ENCODE data around the gene PTPN23. TPM values are rescaled to one million over a fixed set of nuclear protein-coding genes. Genes with fewer than 3 reads are reported as not detected.

Gene PTPN23
- total and polyA plus RNA-seq, 2 of the 13 experiments (the other 11 are each of a cell fraction or from before 2014, with no cell fraction given) = 2.3 to 3.7 TPM

DNA sequence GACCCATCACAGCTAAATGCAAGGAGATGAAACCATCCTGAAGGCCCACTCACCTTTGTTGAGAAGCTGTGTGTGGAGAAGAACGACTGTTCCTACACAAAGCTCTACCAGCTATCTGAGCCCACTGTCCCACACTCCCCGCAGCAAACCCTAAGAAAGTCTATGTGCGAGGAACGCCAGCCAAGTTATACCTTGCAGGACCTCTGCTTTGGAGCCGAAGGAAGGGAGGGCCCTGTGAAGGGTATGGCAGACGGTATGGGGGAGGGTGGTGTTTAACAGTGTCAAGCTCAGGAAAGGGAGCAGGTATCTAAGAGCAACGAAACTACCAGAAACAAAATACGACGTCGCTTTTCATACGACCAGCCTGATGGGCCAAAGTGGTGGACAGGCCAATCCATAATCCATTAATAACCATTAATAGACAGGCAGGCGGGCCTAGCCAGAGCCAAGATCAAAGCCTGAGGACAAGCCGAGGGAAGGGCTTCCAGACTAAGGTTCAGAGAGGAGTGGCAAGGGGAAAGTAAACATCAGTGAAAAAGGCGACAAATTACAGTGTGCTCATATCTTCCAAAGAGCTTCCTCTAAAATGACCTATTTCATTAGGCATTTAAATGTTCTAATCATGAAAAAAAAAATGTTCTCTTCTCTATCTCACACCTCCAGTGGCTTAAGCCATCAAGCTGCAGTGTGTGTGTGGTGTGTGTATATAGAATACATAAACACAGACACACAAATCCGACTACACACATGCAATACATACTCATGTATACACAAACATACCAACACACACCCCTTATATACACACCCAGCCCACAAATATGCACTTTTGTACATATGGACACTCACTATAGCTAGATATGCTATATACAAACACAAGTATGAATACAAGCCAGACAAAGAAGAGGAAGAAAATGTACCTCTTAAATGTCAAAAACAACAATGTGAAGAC is 43.9 kb downstream of the PTPN23 start (continued):
- TF ChIP-seq ZSCAN20 (CRISPR knock-in tag; IDR thresholded peaks at IDR 0.05; ENCODE audit: borderline replicate concordance) (no peak), ZSCAN22 (CRISPR knock-in tag; IDR thresholded peaks at IDR 0.05) (no peak)

DNA sequence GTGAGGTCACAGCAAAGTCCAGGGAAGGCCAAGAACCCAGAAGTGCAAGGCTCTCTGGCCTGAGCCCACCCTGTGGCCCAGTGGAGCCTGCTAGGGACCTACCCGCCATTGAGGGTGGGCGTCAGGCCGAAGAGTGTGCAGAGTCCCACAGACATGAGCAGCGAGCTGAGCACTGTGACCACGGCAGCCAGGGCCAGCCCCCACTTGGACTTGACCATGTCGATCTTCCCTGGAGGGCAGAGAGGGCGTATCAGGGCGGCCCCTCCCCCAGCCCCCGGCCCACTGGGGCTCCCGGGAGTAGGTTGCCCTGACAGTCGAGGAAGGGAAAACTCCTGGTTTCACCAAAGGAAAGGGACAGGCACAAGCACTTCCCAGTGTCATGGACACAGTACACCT is 44.6 kb downstream of the PTPN23 start:
- BruUV-seq (replicated peaks) = no TSS peak
- Histone ChIP-seq H3K36me3 (replicated peaks in 1 of 2; ENCODE audit: control insufficient read depth in 1 of 2, insufficient read depth in 2 of 2, low read length in 2 of 2) (peaks cover 20 to 26% of the 10 kb centered on the region in 2 experiments), H3K27ac (ENCODE audit: extremely low read length, insufficient read depth, low read length) (peak overlapping the region; percentile 70), H3K27me3 (ENCODE audit: control insufficient read depth in 1 of 2, insufficient read depth in 2 of 2, low read length in 2 of 2) (no peaks in the 10 kb centered on the region), H3K9ac (ENCODE audit: insufficient read depth, low read depth, low read length) (peak overlapping the region; percentile 20), H4K20me1 (ENCODE audit: insufficient read depth, low read length) (peaks cover 4% of the 10 kb centered on the region; the same call in 1 of the 2 replicates), H3K9me3 (ENCODE audit: low read length) (no peaks in the 10 kb centered on the region), H2AFZ (ENCODE audit: low read length) (no peak overlapping the region), H3K4me3 (replicated peaks in 1 of 3; ENCODE audit: insufficient read depth in 1 of 3, low read depth in 2 of 3, low read length in 3 of 3) (peak overlapping the region in 1 of 3 experiments; percentile 6; a peak in 2 of 6 replicates), H3K79me2 (ENCODE audit: insufficient read depth, low read length) (peaks cover 5% of the 10 kb centered on the region), H3K4me1 (ENCODE audit: insufficient read depth, low read length) (peaks cover 52% of the 10 kb centered on the region), H3K4me2 (ENCODE audit: low read depth, low read length) (peak overlapping the region; percentile 60)
- WGBS (ENCODE audit: low lambda C conversion rate) = 12% methylated on average over 6 of the region's 11 CpGs
- ATAC-seq (peak; percentile 7), DNase-seq (ENCODE audit: low spot score) (no peak), FAIRE-seq (no peak)
- ChIA-PET CTCF (ENCODE audit: low intra/inter-chr PET ratio, low total read pairs) (no interaction called here), POLR2A (interaction anchor here (1.2 to 3.5 kb wide), 4 partner anchors 17 to 52 kb away, joined by 3 to 34 read pairs (median 12); partner anchors contain the start of genes PTPN23 and SCAP)
- intact Hi-C loops (cut with micrococcal nuclease; ENCODE audit: unreplicated experiment) = no loop called here
- in situ Hi-C loops (cut with HindIII; ENCODE audit: extremely low pct_ligation_motif_present, low pct_unique_long_range_greater_than_20kb) = loop anchor here (10.0 kb wide), 1 partner anchor 359 kb away; the partner anchor contains the start of gene SMARCC1
- TF ChIP-seq, protein P1, sequence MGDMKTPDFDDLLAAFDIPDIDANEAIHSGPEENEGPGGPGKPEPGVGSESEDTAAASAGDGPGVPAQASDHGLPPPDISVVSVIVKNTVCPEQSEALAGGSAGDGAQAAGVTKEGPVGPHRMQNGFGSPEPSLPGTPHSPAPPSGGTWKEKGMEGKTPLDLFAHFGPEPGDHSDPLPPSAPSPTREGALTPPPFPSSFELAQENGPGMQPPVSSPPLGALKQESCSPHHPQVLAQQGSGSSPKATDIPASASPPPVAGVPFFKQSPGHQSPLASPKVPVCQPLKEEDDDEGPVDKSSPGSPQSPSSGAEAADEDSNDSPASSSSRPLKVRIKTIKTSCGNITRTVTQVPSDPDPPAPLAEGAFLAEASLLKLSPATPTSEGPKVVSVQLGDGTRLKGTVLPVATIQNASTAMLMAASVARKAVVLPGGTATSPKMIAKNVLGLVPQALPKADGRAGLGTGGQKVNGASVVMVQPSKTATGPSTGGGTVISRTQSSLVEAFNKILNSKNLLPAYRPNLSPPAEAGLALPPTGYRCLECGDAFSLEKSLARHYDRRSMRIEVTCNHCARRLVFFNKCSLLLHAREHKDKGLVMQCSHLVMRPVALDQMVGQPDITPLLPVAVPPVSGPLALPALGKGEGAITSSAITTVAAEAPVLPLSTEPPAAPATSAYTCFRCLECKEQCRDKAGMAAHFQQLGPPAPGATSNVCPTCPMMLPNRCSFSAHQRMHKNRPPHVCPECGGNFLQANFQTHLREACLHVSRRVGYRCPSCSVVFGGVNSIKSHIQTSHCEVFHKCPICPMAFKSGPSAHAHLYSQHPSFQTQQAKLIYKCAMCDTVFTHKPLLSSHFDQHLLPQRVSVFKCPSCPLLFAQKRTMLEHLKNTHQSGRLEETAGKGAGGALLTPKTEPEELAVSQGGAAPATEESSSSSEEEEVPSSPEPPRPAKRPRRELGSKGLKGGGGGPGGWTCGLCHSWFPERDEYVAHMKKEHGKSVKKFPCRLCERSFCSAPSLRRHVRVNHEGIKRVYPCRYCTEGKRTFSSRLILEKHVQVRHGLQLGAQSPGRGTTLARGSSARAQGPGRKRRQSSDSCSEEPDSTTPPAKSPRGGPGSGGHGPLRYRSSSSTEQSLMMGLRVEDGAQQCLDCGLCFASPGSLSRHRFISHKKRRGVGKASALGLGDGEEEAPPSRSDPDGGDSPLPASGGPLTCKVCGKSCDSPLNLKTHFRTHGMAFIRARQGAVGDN (CRISPR knock-in tag; IDR thresholded peaks at IDR 0.05) = peak; percentile 44
- no peak for TF ChIP-seq CHD4 (IDR thresholded peaks at IDR 0.05; ENCODE audit: borderline replicate concordance, low read length)
- no peak for TF ChIP-seq ASH2L (IDR thresholded peaks at IDR 0.05; ENCODE audit: insufficient read length, low read depth, low read length)
- TF ChIP-seq ZNF451 (CRISPR knock-in tag; IDR thresholded peaks at IDR 0.05) = 0 out of 2 replicates have a peak, but pooled peaks have one; percentile 26
- TF ChIP-seq CBFB (CRISPR knock-in tag; IDR thresholded peaks at IDR 0.05) = 0 out of 2 replicates have a peak, but pooled peaks have one; percentile 0
- TF ChIP-seq, protein P2, sequence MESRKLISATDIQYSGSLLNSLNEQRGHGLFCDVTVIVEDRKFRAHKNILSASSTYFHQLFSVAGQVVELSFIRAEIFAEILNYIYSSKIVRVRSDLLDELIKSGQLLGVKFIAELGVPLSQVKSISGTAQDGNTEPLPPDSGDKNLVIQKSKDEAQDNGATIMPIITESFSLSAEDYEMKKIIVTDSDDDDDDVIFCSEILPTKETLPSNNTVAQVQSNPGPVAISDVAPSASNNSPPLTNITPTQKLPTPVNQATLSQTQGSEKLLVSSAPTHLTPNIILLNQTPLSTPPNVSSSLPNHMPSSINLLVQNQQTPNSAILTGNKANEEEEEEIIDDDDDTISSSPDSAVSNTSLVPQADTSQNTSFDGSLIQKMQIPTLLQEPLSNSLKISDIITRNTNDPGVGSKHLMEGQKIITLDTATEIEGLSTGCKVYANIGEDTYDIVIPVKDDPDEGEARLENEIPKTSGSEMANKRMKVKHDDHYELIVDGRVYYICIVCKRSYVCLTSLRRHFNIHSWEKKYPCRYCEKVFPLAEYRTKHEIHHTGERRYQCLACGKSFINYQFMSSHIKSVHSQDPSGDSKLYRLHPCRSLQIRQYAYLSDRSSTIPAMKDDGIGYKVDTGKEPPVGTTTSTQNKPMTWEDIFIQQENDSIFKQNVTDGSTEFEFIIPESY (CRISPR knock-in tag; IDR thresholded peaks at IDR 0.05) = peak; percentile 74
- TF ChIP-seq, protein P3, sequence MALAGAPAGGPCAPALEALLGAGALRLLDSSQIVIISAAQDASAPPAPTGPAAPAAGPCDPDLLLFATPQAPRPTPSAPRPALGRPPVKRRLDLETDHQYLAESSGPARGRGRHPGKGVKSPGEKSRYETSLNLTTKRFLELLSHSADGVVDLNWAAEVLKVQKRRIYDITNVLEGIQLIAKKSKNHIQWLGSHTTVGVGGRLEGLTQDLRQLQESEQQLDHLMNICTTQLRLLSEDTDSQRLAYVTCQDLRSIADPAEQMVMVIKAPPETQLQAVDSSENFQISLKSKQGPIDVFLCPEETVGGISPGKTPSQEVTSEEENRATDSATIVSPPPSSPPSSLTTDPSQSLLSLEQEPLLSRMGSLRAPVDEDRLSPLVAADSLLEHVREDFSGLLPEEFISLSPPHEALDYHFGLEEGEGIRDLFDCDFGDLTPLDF (CRISPR knock-in tag; IDR thresholded peaks at IDR 0.05) = no peak
- TF ChIP-seq, protein P4, sequence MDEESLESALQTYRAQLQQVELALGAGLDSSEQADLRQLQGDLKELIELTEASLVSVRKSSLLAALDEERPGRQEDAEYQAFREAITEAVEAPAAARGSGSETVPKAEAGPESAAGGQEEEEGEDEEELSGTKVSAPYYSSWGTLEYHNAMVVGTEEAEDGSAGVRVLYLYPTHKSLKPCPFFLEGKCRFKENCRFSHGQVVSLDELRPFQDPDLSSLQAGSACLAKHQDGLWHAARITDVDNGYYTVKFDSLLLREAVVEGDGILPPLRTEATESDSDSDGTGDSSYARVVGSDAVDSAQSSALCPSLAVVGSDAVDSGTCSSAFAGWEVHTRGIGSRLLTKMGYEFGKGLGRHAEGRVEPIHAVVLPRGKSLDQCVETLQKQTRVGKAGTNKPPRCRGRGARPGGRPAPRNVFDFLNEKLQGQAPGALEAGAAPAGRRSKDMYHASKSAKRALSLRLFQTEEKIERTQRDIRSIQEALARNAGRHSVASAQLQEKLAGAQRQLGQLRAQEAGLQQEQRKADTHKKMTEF (CRISPR knock-in tag; IDR thresholded peaks at IDR 0.05) = 0 out of 2 replicates have a peak, but pooled peaks have one; percentile 20
- 0 out of 2 replicates have a peak, but pooled peaks have one; percentile 17 for TF ChIP-seq SP5 (CRISPR knock-in tag; IDR thresholded peaks at IDR 0.05; ENCODE audit: borderline replicate concordance, low read depth)

Data from HepG2 (cell line).